Measurements from ENCODE around the gene SLC38A10.

DNA sequence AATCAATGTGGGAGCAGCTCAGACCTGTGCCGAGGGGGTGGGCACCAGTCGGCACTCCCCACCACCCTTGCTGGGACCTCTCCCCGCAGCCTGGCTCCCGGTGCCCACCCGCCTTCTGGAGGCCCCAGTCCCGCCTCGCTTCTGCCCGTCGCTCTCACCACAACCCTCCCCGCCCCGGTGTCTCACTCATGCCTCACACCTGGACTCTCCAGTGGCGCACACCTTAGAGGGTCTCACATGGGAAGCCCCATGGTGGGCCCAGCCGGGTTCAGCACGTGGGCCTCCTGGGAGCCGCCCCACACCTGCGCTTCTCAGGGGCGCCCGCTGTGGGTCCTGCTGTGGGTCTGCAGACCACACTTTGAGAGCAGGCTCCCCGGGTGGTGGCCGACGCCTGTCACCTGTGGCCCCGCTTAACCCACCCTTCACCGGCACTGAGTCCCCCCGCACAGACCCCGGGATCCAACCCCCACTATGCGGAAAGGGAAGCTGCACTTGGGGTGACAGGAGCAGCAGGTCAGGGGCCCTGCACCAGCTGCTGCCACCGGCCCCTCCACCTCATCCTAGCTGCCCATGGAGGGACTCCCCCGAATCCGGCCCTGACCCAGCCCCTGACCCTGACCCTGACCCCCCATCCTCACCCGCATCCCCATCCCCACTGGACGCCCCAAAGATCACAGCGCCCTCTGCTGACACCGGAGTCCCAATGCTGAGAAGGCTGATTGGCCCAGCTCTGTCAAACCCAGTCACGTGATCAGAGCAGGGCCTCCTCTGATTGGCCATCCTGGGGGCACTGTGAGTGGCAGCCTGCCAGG, 27.4 kb upstream of the SLC38A10 start:
- TF ChIP-seq POLR2A (IDR thresholded peaks at IDR 0.05) = no peak
- TF ChIP-seq, protein P1, sequence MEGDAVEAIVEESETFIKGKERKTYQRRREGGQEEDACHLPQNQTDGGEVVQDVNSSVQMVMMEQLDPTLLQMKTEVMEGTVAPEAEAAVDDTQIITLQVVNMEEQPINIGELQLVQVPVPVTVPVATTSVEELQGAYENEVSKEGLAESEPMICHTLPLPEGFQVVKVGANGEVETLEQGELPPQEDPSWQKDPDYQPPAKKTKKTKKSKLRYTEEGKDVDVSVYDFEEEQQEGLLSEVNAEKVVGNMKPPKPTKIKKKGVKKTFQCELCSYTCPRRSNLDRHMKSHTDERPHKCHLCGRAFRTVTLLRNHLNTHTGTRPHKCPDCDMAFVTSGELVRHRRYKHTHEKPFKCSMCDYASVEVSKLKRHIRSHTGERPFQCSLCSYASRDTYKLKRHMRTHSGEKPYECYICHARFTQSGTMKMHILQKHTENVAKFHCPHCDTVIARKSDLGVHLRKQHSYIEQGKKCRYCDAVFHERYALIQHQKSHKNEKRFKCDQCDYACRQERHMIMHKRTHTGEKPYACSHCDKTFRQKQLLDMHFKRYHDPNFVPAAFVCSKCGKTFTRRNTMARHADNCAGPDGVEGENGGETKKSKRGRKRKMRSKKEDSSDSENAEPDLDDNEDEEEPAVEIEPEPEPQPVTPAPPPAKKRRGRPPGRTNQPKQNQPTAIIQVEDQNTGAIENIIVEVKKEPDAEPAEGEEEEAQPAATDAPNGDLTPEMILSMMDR (IDR thresholded peaks at IDR 0.05) = no peak
- TF ChIP-seq POLR2AphosphoS5 (IDR thresholded peaks at IDR 0.05; ENCODE audit: insufficient read depth in 1 of 2, low read depth in 1 of 2) = no peak
